Measurements from ENCODE around the gene PROZ. TPM values are rescaled to one million over a fixed set of nuclear protein-coding genes. Genes with fewer than 3 reads are reported as not detected.
A peak's percentile ranks its signal among the peaks of the same experiment; 100 is the strongest.

Gene PROZ
- polyA plus RNA-seq, 1 donor (not counting 4 experiments of a cell fraction or from before 2014, with no cell fraction given), result not detected

DNA sequence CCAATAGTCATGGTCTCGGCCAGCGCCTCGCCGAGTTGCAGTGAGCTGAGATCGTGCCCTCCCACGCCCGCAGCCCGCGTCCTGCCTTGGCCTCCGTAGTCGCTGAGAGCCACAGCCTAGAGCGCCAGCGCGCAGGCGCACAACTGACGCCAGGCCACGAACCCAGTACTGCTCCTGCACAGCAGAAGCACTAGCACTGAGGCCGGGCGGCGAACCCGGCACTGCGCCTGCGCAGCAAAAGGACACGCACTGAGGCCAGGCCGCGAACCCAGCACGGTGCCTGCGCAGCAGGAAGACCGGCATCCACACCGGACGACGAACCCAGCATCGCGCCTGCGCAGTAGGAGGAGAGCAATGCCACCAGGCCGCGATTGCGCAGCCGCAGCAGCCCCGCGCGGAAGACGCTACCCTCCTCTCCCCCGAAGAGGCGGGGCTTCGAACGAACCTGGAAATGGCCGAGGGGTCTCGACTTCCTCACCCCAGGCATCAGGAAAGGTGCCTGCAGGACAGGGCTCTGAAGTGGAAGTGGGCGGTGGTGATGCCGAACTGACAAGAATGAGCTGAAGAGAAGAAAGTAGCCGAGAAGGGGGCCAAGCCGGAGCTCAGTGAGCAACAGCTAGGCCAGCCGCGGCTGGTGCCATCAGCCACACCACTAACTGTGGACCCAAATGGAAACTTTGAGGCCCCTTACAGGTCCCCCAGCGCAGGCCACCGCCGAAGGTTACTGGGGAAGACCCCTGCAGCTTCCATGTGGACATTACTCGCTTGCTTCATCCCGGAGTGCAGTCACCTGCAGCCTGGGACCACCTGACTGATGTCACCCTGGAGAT is 28.3 kb upstream of the PROZ start:
- no peaks in the 10 kb centered on the region for H3K9me1 ChIP-seq (ENCODE audit: control insufficient read depth, extremely low read depth, insufficient read depth, low read length)
- no peak for DNase-seq (ENCODE audit: low read depth, low spot score)
- H3K4me2 ChIP-seq (ENCODE audit: control insufficient read depth, extremely low read depth, insufficient read depth, low read depth, low read length), result no peak overlapping the region
- no peak overlapping the region for H3K27ac ChIP-seq (ENCODE audit: control insufficient read depth, insufficient read depth, low read length)
- TF ChIP-seq, protein P1, sequence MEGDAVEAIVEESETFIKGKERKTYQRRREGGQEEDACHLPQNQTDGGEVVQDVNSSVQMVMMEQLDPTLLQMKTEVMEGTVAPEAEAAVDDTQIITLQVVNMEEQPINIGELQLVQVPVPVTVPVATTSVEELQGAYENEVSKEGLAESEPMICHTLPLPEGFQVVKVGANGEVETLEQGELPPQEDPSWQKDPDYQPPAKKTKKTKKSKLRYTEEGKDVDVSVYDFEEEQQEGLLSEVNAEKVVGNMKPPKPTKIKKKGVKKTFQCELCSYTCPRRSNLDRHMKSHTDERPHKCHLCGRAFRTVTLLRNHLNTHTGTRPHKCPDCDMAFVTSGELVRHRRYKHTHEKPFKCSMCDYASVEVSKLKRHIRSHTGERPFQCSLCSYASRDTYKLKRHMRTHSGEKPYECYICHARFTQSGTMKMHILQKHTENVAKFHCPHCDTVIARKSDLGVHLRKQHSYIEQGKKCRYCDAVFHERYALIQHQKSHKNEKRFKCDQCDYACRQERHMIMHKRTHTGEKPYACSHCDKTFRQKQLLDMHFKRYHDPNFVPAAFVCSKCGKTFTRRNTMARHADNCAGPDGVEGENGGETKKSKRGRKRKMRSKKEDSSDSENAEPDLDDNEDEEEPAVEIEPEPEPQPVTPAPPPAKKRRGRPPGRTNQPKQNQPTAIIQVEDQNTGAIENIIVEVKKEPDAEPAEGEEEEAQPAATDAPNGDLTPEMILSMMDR (optimal IDR thresholded peaks at IDR 0.05 in 1 of 3, IDR thresholded peaks at IDR 0.05 in 1 of 3, conservative IDR thresholded peaks at IDR 0.05 in 1 of 3; ENCODE audit: extremely low read depth in 1 of 3, insufficient read depth in 2 of 3, low read length in 3 of 3), result no peak
- TF ChIP-seq EZH2 (IDR thresholded peaks at IDR 0.05; ENCODE audit: low read length), result no peak
- peak overlapping the region in 1 of 3 experiments; percentile 7 for H3K4me3 ChIP-seq (ENCODE audit: control insufficient read depth in 2 of 3, extremely low read depth in 1 of 3, insufficient read depth in 2 of 3, low read depth in 1 of 3, low read length in 3 of 3)
- dilution Hi-C loops (cut with MboI; ENCODE audit: extremely low pct_ligation_motif_present, low sequenced_read_pairs), result no loop called here
- peak overlapping the region; percentile 52 for H2AFZ ChIP-seq (ENCODE audit: control insufficient read depth, low read length)
- no peaks in the 10 kb centered on the region for H3K4me1 ChIP-seq (ENCODE audit: control insufficient read depth, extremely low read depth, insufficient read depth, low read length)
- no peaks in the 10 kb centered on the region for H4K20me1 ChIP-seq (ENCODE audit: control insufficient read depth, extremely low read depth, insufficient read depth, low read length)
- FAIRE-seq, result no peak
- no peaks in the 10 kb centered on the region for H3K9me3 ChIP-seq (ENCODE audit: control insufficient read depth, low read depth, low read length)
- no peaks in the 10 kb centered on the region for H3K36me3 ChIP-seq (ENCODE audit: control insufficient read depth in 2 of 2, extremely low read depth in 1 of 2, insufficient read depth in 2 of 2, low read length in 2 of 2)
- H3K27me3 ChIP-seq (ENCODE audit: control insufficient read depth, extremely low read depth, insufficient read depth, low read length), result peaks cover 2% of the 10 kb centered on the region
- H3K9ac ChIP-seq (ENCODE audit: control insufficient read depth, extremely low read depth, insufficient read depth, low read length), result no peak overlapping the region
- no peaks in the 10 kb centered on the region for H3K79me2 ChIP-seq (ENCODE audit: control insufficient read depth, insufficient read depth, low read length)

GRCh38 chr13:113135281-113135760 is 23.1 kb upstream of the PROZ start:
- FAIRE-seq (no peak), DNase-seq (ENCODE audit: low read depth, low spot score) (no peak)
- no peaks in the 10 kb centered on the region for H3K79me2 ChIP-seq (ENCODE audit: control insufficient read depth, insufficient read depth, low read length)
- no peaks in the 10 kb centered on the region for H3K9me3 ChIP-seq (ENCODE audit: control insufficient read depth, low read depth, low read length)
- TF ChIP-seq, protein P1 (optimal IDR thresholded peaks at IDR 0.05 in 1 of 3, IDR thresholded peaks at IDR 0.05 in 1 of 3, conservative IDR thresholded peaks at IDR 0.05 in 1 of 3; ENCODE audit: extremely low read depth in 1 of 3, insufficient read depth in 2 of 3, low read length in 3 of 3), result no peak
- no peak for TF ChIP-seq EZH2 (IDR thresholded peaks at IDR 0.05; ENCODE audit: low read length)
- H4K20me1 ChIP-seq (ENCODE audit: control insufficient read depth, extremely low read depth, insufficient read depth, low read length), result no peaks in the 10 kb centered on the region
- no peak overlapping the region for H3K9ac ChIP-seq (ENCODE audit: control insufficient read depth, extremely low read depth, insufficient read depth, low read length)
- H3K36me3 ChIP-seq (ENCODE audit: control insufficient read depth in 2 of 2, extremely low read depth in 1 of 2, insufficient read depth in 2 of 2, low read length in 2 of 2), result no peaks in the 10 kb centered on the region
- no peaks in the 10 kb centered on the region for H3K27me3 ChIP-seq (ENCODE audit: control insufficient read depth, extremely low read depth, insufficient read depth, low read length)
- no peak overlapping the region for H3K27ac ChIP-seq (ENCODE audit: control insufficient read depth, insufficient read depth, low read length)
- H3K9me1 ChIP-seq (ENCODE audit: control insufficient read depth, extremely low read depth, insufficient read depth, low read length), result no peaks in the 10 kb centered on the region
- no peaks in the 10 kb centered on the region for H3K4me1 ChIP-seq (ENCODE audit: control insufficient read depth, extremely low read depth, insufficient read depth, low read length)
- no peak overlapping the region for H2AFZ ChIP-seq (ENCODE audit: control insufficient read depth, low read length)
- H3K4me2 ChIP-seq (ENCODE audit: control insufficient read depth, extremely low read depth, insufficient read depth, low read depth, low read length), result no peak overlapping the region
- H3K4me3 ChIP-seq (ENCODE audit: control insufficient read depth in 2 of 3, extremely low read depth in 1 of 3, insufficient read depth in 2 of 3, low read depth in 1 of 3, low read length in 3 of 3), result no peak overlapping the region
- dilution Hi-C loops (cut with MboI; ENCODE audit: extremely low pct_ligation_motif_present, low sequenced_read_pairs), result no loop called here
